Measurements from ENCODE around the gene RABL3.
"Not testable (repeated sequence)": the region's sequence is repeated elsewhere in the genome, so short reads cannot be mapped to it uniquely, and the experiment has no call there.

The RABL3 gene

DNA sequence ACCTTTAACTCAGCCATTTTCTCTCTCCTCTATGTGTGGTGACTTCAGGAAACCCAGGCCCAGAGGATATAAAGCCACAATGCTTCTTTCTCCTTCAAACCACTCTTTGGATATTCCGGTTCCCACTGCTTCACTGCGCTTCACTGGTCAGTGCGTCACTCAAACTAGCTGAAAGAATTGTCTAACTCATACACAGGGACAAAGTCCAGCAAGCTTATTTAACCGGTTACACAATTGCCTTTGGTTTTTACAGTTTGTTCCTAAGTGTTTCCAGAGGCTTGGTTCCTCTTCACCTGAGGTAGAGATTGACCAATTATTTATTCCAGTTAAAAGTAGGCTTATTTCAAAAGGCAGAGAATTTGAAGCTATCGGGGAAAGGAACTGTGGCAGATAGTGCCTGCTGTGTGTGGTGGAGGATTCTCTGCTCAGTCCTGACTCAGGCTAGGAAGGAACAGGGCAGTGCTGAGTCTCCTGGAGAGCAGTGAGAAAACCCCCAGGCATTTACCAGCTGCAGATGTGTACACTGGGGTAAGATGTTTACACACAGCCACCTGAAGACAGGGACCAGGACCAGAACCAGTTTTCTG is 60.1 kb downstream of the RABL3 start, which contains the start of gene HGD:
TSS of gene HGD (minus strand) at position 145 of the 587 bp plus-strand sequence. CDS start at position 17, 128 bp downstream.
- no peak for DNase-seq

DNA sequence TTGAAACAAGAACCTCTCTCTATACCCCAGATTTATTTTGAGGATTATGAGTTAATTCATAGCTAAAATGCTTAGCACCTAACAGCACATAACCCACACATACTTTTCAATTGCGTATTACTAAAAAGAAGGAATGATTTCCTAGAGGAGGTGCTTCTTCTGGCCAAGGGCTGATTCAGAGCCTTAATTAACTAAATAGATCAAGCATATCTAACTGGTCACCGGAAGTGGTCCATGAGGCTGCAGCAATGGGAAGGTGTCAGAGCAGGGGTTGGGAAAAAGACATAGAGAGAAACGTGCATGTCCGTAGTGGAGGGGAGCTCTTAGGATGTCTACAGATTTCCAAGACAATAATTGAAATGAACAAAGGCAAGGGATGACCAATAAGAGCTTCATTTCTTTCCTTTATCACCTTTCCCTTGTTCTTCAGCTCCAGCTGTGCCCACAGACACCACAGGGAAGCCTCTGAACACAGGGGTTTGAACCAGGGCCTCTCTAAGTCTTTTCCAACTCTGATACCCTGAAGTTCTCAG is 60.7 kb downstream of the RABL3 start:
- DNase-seq = no peak

DNA sequence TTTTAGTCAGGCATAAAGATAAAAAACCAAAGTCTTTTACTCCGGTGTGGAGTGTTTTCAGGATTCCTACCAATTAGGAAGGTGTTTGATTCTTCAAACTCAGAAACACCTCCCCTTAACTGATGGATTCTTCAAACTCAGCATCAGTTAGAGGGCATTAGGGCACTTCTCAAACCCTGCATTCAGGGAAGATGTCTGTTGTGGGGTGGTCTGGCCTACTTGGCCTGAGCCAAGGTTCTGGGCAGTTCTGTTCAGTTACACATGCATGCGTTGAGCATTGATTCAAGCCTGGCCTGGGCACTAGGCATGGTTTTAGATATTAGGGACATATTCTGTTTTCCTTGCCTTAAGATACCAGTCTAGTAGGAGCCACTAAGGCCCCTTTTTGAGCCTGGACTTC is 61.3 kb downstream of the RABL3 start:
- no peak for DNase-seq

GRCh38 chr3:120680193-120680894 is 62.0 kb downstream of the RABL3 start:
- no peak for DNase-seq

DNA sequence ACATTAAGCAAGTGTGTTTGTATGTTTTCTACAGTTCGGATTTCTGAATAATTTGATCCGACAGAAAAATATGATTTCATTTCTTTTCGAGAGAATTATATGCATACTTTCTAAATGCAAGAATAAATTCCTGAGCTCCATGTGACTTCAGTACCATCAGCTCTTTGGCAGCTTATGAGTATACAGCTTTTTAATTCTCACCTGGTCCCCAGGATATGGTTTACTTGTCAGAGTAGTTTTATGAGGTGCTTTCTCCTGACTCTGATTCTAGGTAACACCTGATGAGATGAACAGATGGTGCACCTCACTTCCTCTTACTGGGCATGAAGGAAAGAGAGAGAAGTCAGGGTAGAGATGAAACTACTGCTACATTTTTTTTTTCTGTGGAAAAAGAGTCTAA is 63.3 kb downstream of the RABL3 start:
- no peak for DNase-seq

GRCh38 chr3:120678331-120678947 is 63.9 kb downstream of the RABL3 start:
- no peak for DNase-seq

DNA sequence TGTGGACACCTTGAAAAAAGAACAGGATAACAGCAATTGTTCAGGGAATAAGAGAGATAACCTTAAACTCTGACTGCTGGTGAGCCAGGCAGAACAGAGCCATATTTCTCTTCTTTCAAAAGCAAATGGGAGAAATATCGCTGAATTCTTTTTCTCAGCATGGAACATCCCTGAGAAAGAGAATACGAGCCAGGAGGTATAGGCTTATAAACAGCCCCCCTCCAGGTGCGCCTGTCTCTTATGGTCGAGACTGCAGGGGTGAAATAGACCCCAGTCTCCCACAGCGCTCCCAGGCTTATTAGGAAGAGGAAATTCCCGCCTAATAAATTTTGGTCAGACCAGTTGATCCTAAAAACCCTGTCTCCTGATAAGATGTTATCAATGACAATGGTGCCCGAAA is 65.1 kb downstream of the RABL3 start:
- DNase-seq = not testable (repeated sequence)

- DNase-seq = no peak
These were observed 69.2 kb downstream of the RABL3 start for GRCh38 chr3:120673116-120673515.

GRCh38 chr3:120670576-120670975 is 71.7 kb downstream of the RABL3 start:
- DNase-seq = no peak

DNA sequence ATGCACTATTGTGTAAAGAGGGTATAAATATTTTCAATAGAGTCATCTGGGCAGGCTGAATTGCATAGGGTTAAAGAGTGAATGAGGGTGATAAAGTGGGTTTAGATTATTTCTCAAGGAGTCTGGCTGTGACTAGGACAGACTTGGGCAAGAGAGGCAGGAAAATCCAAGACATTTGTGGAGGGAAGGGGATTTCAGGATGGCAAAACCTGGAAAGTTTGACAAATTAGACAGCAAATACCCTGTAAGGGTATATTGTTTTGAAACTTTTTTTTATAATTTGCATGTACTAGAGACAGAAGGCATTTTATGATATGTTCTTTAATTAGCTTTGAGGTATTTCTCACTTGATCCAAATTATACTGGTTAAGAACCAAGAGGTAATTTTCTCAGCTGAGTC is 77.4 kb downstream of the RABL3 start:
- DNase-seq = no peak

- DNase-seq = no peak
These were observed 80.4 kb downstream of the RABL3 start for GRCh38 chr3:120661945-120662344.

DNA sequence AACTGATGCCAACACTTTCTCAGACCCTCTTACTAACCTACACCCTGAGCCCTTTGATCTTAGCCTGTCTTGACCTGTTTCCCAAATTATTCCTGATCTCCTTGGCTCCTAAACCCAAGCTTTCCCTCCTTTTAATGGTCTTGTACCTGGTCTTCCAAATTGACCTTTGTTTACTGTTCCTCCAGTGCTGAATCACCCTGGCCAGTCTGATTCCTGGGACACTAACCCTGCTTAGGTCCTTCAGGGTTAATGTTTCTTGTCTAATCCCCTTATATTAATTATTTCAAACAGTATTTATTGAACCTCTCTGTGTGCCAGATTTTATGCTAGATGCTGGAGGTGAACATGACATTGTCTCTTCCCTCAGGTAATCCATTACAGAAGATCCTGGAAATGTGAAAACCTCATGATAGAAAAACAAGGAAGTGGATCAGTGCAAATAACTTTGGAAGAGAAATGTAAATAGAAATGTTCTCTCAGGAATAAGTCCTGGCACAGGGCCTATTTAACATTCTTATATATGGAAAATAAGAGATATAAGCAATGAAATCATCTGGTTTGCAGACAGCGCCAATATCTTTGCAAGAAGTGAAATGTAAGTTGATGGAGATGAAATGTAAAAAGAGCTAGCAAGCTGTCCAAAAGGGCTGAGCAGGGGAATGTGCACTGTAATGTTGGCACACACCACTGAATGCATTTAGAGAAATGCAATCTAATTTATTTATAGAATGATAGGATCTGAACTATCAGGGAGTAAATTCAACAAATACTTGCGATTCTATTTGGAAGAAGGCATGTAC is 81.0 kb downstream of the RABL3 start:
- peak; percentile 23 for DNase-seq

GRCh38 chr3:120659834-120660233 is 82.5 kb downstream of the RABL3 start:
- DNase-seq = no peak

DNA sequence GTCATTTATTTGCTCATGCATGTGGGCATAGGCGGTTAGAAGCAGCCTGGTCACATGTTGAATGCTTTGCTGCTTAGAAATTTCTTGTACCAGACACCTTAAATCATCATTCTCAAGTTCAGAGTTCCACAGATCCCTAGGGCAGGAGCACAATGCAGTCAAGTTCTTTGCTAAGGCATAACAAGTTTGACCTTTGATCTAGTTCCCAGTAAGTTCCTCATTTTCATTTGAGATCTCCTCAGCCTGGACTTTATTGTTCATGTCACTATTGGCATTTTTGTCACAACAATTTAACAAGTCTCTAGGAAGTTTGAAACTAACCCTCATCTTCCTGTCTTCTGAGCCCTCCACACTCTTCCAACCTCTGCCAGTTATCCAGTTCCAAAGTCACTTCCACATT is 83.0 kb downstream of the RABL3 start:
- DNase-seq = no peak

DNA sequence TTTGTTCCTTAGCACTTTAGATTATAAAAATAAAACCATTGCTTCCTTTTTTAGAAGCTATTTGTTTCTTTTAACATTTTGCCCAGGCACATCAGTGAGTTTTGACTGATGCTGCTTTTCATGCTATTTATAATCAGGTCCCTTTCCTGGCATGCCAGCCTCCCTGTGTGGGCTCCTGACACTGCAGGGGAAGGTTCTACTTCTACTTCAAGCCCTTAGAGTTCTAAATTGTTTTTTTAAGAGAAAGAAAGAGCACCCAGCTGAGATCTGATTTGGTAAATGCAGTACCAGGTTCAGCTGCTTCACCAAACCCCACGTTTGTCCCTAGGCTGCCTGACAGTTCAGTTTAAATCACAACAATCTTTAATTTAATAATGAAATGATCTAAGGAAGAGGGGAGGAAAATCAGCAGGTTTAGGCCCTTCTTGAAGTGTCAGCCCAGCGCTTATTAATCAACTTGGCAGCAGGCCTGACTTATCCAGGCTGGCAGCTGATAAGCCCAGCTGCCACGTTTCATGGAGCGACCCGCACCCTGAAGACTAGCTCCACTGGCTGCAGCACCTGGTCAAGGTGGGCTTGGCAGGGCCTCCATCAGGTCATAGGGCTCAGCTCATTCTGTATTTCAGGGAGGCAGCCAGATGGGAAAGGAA is 89.3 kb downstream of the RABL3 start:
- DNase-seq = no peak

- DNase-seq = no peak
These were observed 90.0 kb downstream of the RABL3 start for GRCh38 chr3:120652281-120652680.

GRCh38 chr3:120650311-120650710 is 92.0 kb downstream of the RABL3 start:
- no peak for DNase-seq

- no peak for DNase-seq
These were observed 92.5 kb downstream of the RABL3 start for GRCh38 chr3:120649830-120650233.

DNA sequence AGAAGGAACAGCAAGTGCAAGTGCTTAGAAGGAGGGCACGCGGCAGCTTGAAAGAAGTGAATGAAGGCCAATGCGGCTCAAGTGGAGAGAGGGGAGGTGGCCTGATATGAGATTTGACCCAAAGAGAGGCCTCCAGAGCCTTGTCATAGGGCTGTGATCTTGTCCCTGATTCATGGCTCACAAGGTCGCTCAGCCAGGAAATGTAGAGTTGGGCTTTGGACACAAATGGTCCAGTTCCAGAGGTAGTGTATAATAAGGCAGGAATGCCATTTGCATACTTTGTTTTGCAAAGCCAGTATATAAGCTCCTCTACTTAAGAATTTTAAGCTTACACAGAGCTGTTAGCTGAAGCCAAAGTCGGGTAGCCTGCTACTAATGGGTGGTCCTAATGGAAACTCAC is 94.0 kb downstream of the RABL3 start:
- no peak for DNase-seq

DNA sequence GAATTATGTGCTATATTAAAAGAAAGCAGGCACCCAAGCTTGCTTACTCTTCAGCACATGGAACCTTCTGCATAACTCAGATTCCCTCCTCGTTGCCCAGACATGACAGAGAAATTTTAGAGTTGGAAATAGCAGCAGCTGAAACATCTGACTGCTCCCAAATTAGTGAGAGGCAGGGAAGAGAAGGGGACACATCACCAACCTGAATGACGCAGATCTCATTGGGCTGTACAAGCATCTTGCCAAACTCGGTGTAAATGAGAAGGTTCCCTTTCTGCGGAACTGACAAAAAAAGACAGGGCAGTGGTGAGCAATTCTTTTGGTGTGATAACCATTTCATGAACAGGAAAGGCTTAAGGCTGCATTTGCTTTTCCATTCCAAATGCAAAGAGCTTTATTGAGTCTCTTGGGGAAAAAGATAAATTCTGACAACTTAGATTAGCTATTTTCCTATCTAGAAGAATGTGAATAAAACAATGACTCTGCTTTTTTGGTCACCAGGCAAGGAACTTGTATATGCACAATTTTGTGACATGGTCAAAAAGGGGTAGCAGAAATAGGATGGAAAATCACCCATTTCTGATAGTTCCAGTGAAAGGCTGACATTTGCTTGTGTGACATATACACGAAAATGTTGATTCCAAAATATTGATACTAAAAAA is 95.4 kb downstream of the RABL3 start:
- DNase-seq = no peak

- no peak for DNase-seq
These were observed 97.1 kb downstream of the RABL3 start for GRCh38 chr3:120645083-120645845.

All from NCI-H2029 (cell line).